Fibroblast of gingiva (primary cell): ENCODE measurements around the gene FGFR4.

Source experiments
- DNase-seq: peaks from one replicate; pipeline ENCODE4 v3.0.0-alpha.2; 2011; ENCODE audit warnings: low read depth

FGFR4 gene

GRCh38 chr5:177103523-177104253, 17.0 kb downstream of the FGFR4 start:
- no peak for DNase-seq

- DNase-seq: no peak
Measured at GRCh38 chr5:177105691-177106476, 19.2 kb downstream of the FGFR4 start.

- DNase-seq: no peak
Measured at GRCh38 chr5:177107159-177107558, 20.4 kb downstream of the FGFR4 start.

GRCh38 chr5:177109810-177110209, 23.1 kb downstream of the FGFR4 start:
- DNase-seq: no peak

GRCh38 chr5:177111720-177112394, 25.1 kb downstream of the FGFR4 start:
- no peak for DNase-seq

- no peak for DNase-seq
Measured at GRCh38 chr5:177112589-177113220, 26.0 kb downstream of the FGFR4 start.

- peak; percentile 57 for DNase-seq
Measured at GRCh38 chr5:177113566-177114424, 27.1 kb downstream of the FGFR4 start.

- peak; percentile 84 for DNase-seq
Measured at GRCh38 chr5:177116631-177117373, 30.1 kb downstream of the FGFR4 start.

- no peak for DNase-seq
Measured at GRCh38 chr5:177117441-177118045, 30.8 kb downstream of the FGFR4 start.

GRCh38 chr5:177122566-177122965, 35.9 kb downstream of the FGFR4 start:
- DNase-seq: no peak

GRCh38 chr5:177123789-177124485, 37.2 kb downstream of the FGFR4 start:
- no peak for DNase-seq

GRCh38 chr5:177124486-177124991, 37.8 kb downstream of the FGFR4 start:
- DNase-seq: no peak

- no peak for DNase-seq
Measured at GRCh38 chr5:177126771-177127170, 40.1 kb downstream of the FGFR4 start.

- DNase-seq: peak; percentile 31
Measured at GRCh38 chr5:177128551-177128981, 41.9 kb downstream of the FGFR4 start.

- no peak for DNase-seq
Measured at GRCh38 chr5:177130211-177131018, 43.7 kb downstream of the FGFR4 start.

- DNase-seq: no peak
Measured at GRCh38 chr5:177131019-177131320, 44.3 kb downstream of the FGFR4 start.

GRCh38 chr5:177131352-177132135, 44.8 kb downstream of the FGFR4 start:
- DNase-seq: no peak
